Hematopoietic multipotent progenitor cell treated with erythropoietin and hydrocortisone succinate and interleukin-3 and kit ligand, for 4 days (in vitro differentiated cells): Measurements from ENCODE around the gene CRMP1.

ENCODE experiments used
- DNase-seq: peaks from one replicate; pipeline ENCODE4 v3.0.0-alpha.2; 2015

CRMP1 gene

GRCh38 chr4:5893004-5893580 is at the start of gene CRMP1:
Gene CRMP1 (minus strand): TSS chr4:5893086. CDS start chr4:5892969, 117 bp downstream.
- peak; percentile 57 for DNase-seq

GRCh38 chr4:5941601-5942000 is 48.7 kb upstream of the CRMP1 start:
- DNase-seq = no peak

- no peak for DNase-seq
Observed at GRCh38 chr4:5940470-5941203, 47.8 kb upstream of the CRMP1 start.

GRCh38 chr4:5933996-5934831 is 41.3 kb upstream of the CRMP1 start:
- no peak for DNase-seq

GRCh38 chr4:5933116-5933515 is 40.2 kb upstream of the CRMP1 start:
- DNase-seq = no peak

- no peak for DNase-seq
Observed at GRCh38 chr4:5932035-5932568, 39.2 kb upstream of the CRMP1 start.

- DNase-seq = no peak
Observed at GRCh38 chr4:5931526-5931925, 38.6 kb upstream of the CRMP1 start.

GRCh38 chr4:5930876-5931275 is 38.0 kb upstream of the CRMP1 start:
- DNase-seq = no peak

GRCh38 chr4:5930456-5930855 is 37.6 kb upstream of the CRMP1 start:
- DNase-seq = no peak

- DNase-seq = no peak
Observed at GRCh38 chr4:5928844-5929420, 36.0 kb upstream of the CRMP1 start.

- DNase-seq = no peak
Observed at GRCh38 chr4:5928274-5928673, 35.4 kb upstream of the CRMP1 start.

- DNase-seq = no peak
Observed at GRCh38 chr4:5927747-5928146, 34.9 kb upstream of the CRMP1 start.

GRCh38 chr4:5927116-5927515 is 34.2 kb upstream of the CRMP1 start:
- DNase-seq = no peak

- DNase-seq = no peak
Observed at GRCh38 chr4:5926598-5926997, 33.7 kb upstream of the CRMP1 start.

GRCh38 chr4:5925419-5926200 is 32.7 kb upstream of the CRMP1 start:
- DNase-seq = no peak

GRCh38 chr4:5924461-5925125 is 31.7 kb upstream of the CRMP1 start:
- no peak for DNase-seq

- DNase-seq = no peak
Observed at GRCh38 chr4:5923376-5923775, 30.5 kb upstream of the CRMP1 start.

- no peak for DNase-seq
Observed at GRCh38 chr4:5922556-5922955, 29.7 kb upstream of the CRMP1 start.

- DNase-seq = no peak
Observed at GRCh38 chr4:5921981-5922380, 29.1 kb upstream of the CRMP1 start.

- no peak for DNase-seq
Observed at GRCh38 chr4:5921101-5921980, 28.5 kb upstream of the CRMP1 start.

- no peak for DNase-seq
Observed at GRCh38 chr4:5919571-5919970, 26.7 kb upstream of the CRMP1 start.
